ENCODE measurements around the gene ADAMTS6.

ADAMTS6 gene

GRCh38 chr5:65359981-65360380 lies 121.7 kb downstream of the ADAMTS6 start:
- Histone ChIP-seq H3K9ac (ENCODE audit: low read depth, low read length) (no peak overlapping the region), H3K9me3 (ENCODE audit: control insufficient read depth, insufficient read depth, low read length) (no peaks in the 10 kb centered on the region), H3K27me3 (ENCODE audit: control insufficient read depth, insufficient read depth, low read length) (no peaks in the 10 kb centered on the region), H3K36me3 (ENCODE audit: control insufficient read depth, insufficient read depth, low read length) (no peaks in the 10 kb centered on the region), H3K4me1 (ENCODE audit: control insufficient read depth, insufficient read depth, low read length) (peaks cover 6% of the 10 kb centered on the region), H3K4me3 (ENCODE audit: low read depth, low read length) (no peak overlapping the region)

GRCh38 chr5:65359569-65359968 lies 122.2 kb downstream of the ADAMTS6 start:
- H3K9me3 ChIP-seq (ENCODE audit: control insufficient read depth, insufficient read depth, low read length), result no peaks in the 10 kb centered on the region
- no peaks in the 10 kb centered on the region for H3K36me3 ChIP-seq (ENCODE audit: control insufficient read depth, insufficient read depth, low read length)
- H3K4me3 ChIP-seq (ENCODE audit: low read depth, low read length), result no peak overlapping the region
- peaks cover 5% of the 10 kb centered on the region for H3K4me1 ChIP-seq (ENCODE audit: control insufficient read depth, insufficient read depth, low read length)
- no peaks in the 10 kb centered on the region for H3K27me3 ChIP-seq (ENCODE audit: control insufficient read depth, insufficient read depth, low read length)
- no peak overlapping the region for H3K9ac ChIP-seq (ENCODE audit: low read depth, low read length)

- Histone ChIP-seq H3K4me1 (ENCODE audit: control insufficient read depth, insufficient read depth, low read length) (no peaks in the 10 kb centered on the region), H3K27me3 (ENCODE audit: control insufficient read depth, insufficient read depth, low read length) (no peaks in the 10 kb centered on the region), H3K36me3 (ENCODE audit: control insufficient read depth, insufficient read depth, low read length) (no peaks in the 10 kb centered on the region), H3K9ac (ENCODE audit: low read depth, low read length) (no peak overlapping the region), H3K4me3 (ENCODE audit: low read depth, low read length) (no peak overlapping the region), H3K9me3 (ENCODE audit: control insufficient read depth, insufficient read depth, low read length) (no peaks in the 10 kb centered on the region)
Observed at GRCh38 chr5:65356274-65356673, 125.4 kb downstream of the ADAMTS6 start.

- H3K9ac ChIP-seq (ENCODE audit: low read depth, low read length), result no peak overlapping the region
- H3K27me3 ChIP-seq (ENCODE audit: control insufficient read depth, insufficient read depth, low read length), result no peaks in the 10 kb centered on the region
- H3K4me3 ChIP-seq (ENCODE audit: low read depth, low read length), result no peak overlapping the region
- no peaks in the 10 kb centered on the region for H3K36me3 ChIP-seq (ENCODE audit: control insufficient read depth, insufficient read depth, low read length)
- no peaks in the 10 kb centered on the region for H3K4me1 ChIP-seq (ENCODE audit: control insufficient read depth, insufficient read depth, low read length)
- no peaks in the 10 kb centered on the region for H3K9me3 ChIP-seq (ENCODE audit: control insufficient read depth, insufficient read depth, low read length)
Observed at GRCh38 chr5:65355301-65355700, 126.4 kb downstream of the ADAMTS6 start.

- Histone ChIP-seq H3K27me3 (ENCODE audit: control insufficient read depth, insufficient read depth, low read length) (no peaks in the 10 kb centered on the region), H3K9me3 (ENCODE audit: control insufficient read depth, insufficient read depth, low read length) (no peaks in the 10 kb centered on the region), H3K9ac (ENCODE audit: low read depth, low read length) (no peak overlapping the region), H3K36me3 (ENCODE audit: control insufficient read depth, insufficient read depth, low read length) (no peaks in the 10 kb centered on the region), H3K4me1 (ENCODE audit: control insufficient read depth, insufficient read depth, low read length) (no peaks in the 10 kb centered on the region), H3K4me3 (ENCODE audit: low read depth, low read length) (no peak overlapping the region)
Observed at GRCh38 chr5:65341835-65342234, 139.9 kb downstream of the ADAMTS6 start.

GRCh38 chr5:65338606-65339151 lies 143.0 kb downstream of the ADAMTS6 start:
- Histone ChIP-seq H3K36me3 (ENCODE audit: control insufficient read depth, insufficient read depth, low read length) (no peaks in the 10 kb centered on the region), H3K27me3 (ENCODE audit: control insufficient read depth, insufficient read depth, low read length) (no peaks in the 10 kb centered on the region), H3K9me3 (ENCODE audit: control insufficient read depth, insufficient read depth, low read length) (no peaks in the 10 kb centered on the region), H3K9ac (ENCODE audit: low read depth, low read length) (no peak overlapping the region), H3K4me1 (ENCODE audit: control insufficient read depth, insufficient read depth, low read length) (no peaks in the 10 kb centered on the region), H3K4me3 (ENCODE audit: low read depth, low read length) (no peak overlapping the region)

GRCh38 chr5:65334077-65334476 lies 147.6 kb downstream of the ADAMTS6 start:
- Histone ChIP-seq H3K9me3 (ENCODE audit: control insufficient read depth, insufficient read depth, low read length) (no peaks in the 10 kb centered on the region), H3K4me3 (ENCODE audit: low read depth, low read length) (no peak overlapping the region), H3K27me3 (ENCODE audit: control insufficient read depth, insufficient read depth, low read length) (no peaks in the 10 kb centered on the region), H3K4me1 (ENCODE audit: control insufficient read depth, insufficient read depth, low read length) (no peaks in the 10 kb centered on the region), H3K9ac (ENCODE audit: low read depth, low read length) (no peak overlapping the region), H3K36me3 (ENCODE audit: control insufficient read depth, insufficient read depth, low read length) (no peaks in the 10 kb centered on the region)

- Histone ChIP-seq H3K4me1 (ENCODE audit: control insufficient read depth, insufficient read depth, low read length) (no peaks in the 10 kb centered on the region), H3K4me3 (ENCODE audit: low read depth, low read length) (no peak overlapping the region), H3K9ac (ENCODE audit: low read depth, low read length) (no peak overlapping the region), H3K9me3 (ENCODE audit: control insufficient read depth, insufficient read depth, low read length) (no peaks in the 10 kb centered on the region), H3K36me3 (ENCODE audit: control insufficient read depth, insufficient read depth, low read length) (no peaks in the 10 kb centered on the region), H3K27me3 (ENCODE audit: control insufficient read depth, insufficient read depth, low read length) (no peaks in the 10 kb centered on the region)
Observed at GRCh38 chr5:65332591-65332990, 149.1 kb downstream of the ADAMTS6 start.

- peaks cover 6% of the 10 kb centered on the region for H3K4me1 ChIP-seq (ENCODE audit: control insufficient read depth, insufficient read depth, low read length)
- no peak overlapping the region for H3K9ac ChIP-seq (ENCODE audit: low read depth, low read length)
- no peaks in the 10 kb centered on the region for H3K9me3 ChIP-seq (ENCODE audit: control insufficient read depth, insufficient read depth, low read length)
- H3K27me3 ChIP-seq (ENCODE audit: control insufficient read depth, insufficient read depth, low read length), result no peaks in the 10 kb centered on the region
- no peak overlapping the region for H3K4me3 ChIP-seq (ENCODE audit: low read depth, low read length)
- no peaks in the 10 kb centered on the region for H3K36me3 ChIP-seq (ENCODE audit: control insufficient read depth, insufficient read depth, low read length)
Observed at GRCh38 chr5:65329266-65329665, 152.5 kb downstream of the ADAMTS6 start.

- Histone ChIP-seq H3K9me3 (ENCODE audit: control insufficient read depth, insufficient read depth, low read length) (no peaks in the 10 kb centered on the region), H3K36me3 (ENCODE audit: control insufficient read depth, insufficient read depth, low read length) (no peaks in the 10 kb centered on the region), H3K4me1 (ENCODE audit: control insufficient read depth, insufficient read depth, low read length) (peaks cover 6% of the 10 kb centered on the region), H3K4me3 (ENCODE audit: low read depth, low read length) (no peak overlapping the region), H3K9ac (ENCODE audit: low read depth, low read length) (no peak overlapping the region), H3K27me3 (ENCODE audit: control insufficient read depth, insufficient read depth, low read length) (no peaks in the 10 kb centered on the region)
Observed at GRCh38 chr5:65327582-65327981, 154.1 kb downstream of the ADAMTS6 start.

- H3K36me3 ChIP-seq (ENCODE audit: control insufficient read depth, insufficient read depth, low read length), result no peaks in the 10 kb centered on the region
- H3K9me3 ChIP-seq (ENCODE audit: control insufficient read depth, insufficient read depth, low read length), result no peaks in the 10 kb centered on the region
- H3K27me3 ChIP-seq (ENCODE audit: control insufficient read depth, insufficient read depth, low read length), result no peaks in the 10 kb centered on the region
- no peak overlapping the region for H3K4me3 ChIP-seq (ENCODE audit: low read depth, low read length)
- no peak overlapping the region for H3K9ac ChIP-seq (ENCODE audit: low read depth, low read length)
- peaks cover 6% of the 10 kb centered on the region for H3K4me1 ChIP-seq (ENCODE audit: control insufficient read depth, insufficient read depth, low read length)
Observed at GRCh38 chr5:65326922-65327321, 154.8 kb downstream of the ADAMTS6 start.

- Histone ChIP-seq H3K9me3 (ENCODE audit: control insufficient read depth, insufficient read depth, low read length) (no peaks in the 10 kb centered on the region), H3K36me3 (ENCODE audit: control insufficient read depth, insufficient read depth, low read length) (no peaks in the 10 kb centered on the region), H3K9ac (ENCODE audit: low read depth, low read length) (no peak overlapping the region), H3K4me3 (ENCODE audit: low read depth, low read length) (no peak overlapping the region), H3K27me3 (ENCODE audit: control insufficient read depth, insufficient read depth, low read length) (no peaks in the 10 kb centered on the region), H3K4me1 (ENCODE audit: control insufficient read depth, insufficient read depth, low read length) (peaks cover 6% of the 10 kb centered on the region)
Observed at GRCh38 chr5:65324226-65324625, 157.5 kb downstream of the ADAMTS6 start.

All from iPS-15b (cell line).